Uterus (tissue), 2 donors: ENCODE data around the gene NEGR1.

Experiments used
- POLR2A ChIP-seq, 2 donors: fragments of 450-650 bp; IDR thresholded peaks; one replicate each; pipeline ENCODE4 v1.6.1; 2016; ENCODE audit warnings: antibody characterized with exemption in 2 of 2, mild to moderate bottlenecking in 1 of 2, moderate library complexity in 1 of 2
- TF ChIP-seq, protein P1 (sequence below), 4 experiments: fragments of 200-600 bp in 2 of 4; fragments of 450-650 bp in 2 of 4; sonication (generic) in 2 of 4; IDR thresholded peaks; one replicate each; pipeline ENCODE4 v1.5.1; 2016 to 2019; ENCODE audit warnings: antibody characterized with exemption in 4 of 4, mild to moderate bottlenecking in 2 of 4, moderate library complexity in 1 of 4

DNA sequence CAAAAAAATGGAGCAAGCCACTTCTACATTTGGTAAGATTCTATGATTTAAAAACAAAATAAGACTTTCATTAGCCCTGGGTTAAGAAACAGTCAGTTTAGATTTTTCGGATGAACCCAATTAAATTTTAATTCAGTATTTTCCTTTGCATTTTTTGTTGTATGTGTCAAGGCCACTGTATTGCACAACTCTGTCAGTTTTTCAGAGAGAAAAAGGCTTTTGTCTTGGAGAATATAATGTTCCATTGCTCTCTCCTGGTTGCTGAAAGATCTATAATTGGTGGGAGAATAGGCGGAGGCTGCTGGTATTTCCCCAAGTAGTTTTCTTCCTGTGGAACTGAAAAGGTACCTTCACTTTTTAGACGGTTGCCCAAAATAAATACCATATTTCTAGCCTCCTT lies 84.6 kb downstream of the NEGR1 start:
- TF ChIP-seq, protein P1, sequence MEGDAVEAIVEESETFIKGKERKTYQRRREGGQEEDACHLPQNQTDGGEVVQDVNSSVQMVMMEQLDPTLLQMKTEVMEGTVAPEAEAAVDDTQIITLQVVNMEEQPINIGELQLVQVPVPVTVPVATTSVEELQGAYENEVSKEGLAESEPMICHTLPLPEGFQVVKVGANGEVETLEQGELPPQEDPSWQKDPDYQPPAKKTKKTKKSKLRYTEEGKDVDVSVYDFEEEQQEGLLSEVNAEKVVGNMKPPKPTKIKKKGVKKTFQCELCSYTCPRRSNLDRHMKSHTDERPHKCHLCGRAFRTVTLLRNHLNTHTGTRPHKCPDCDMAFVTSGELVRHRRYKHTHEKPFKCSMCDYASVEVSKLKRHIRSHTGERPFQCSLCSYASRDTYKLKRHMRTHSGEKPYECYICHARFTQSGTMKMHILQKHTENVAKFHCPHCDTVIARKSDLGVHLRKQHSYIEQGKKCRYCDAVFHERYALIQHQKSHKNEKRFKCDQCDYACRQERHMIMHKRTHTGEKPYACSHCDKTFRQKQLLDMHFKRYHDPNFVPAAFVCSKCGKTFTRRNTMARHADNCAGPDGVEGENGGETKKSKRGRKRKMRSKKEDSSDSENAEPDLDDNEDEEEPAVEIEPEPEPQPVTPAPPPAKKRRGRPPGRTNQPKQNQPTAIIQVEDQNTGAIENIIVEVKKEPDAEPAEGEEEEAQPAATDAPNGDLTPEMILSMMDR (IDR thresholded peaks at IDR 0.05): no peak
- TF ChIP-seq POLR2A (IDR thresholded peaks at IDR 0.05): no peak
